A549 (cell line): ENCODE data around the gene MED17.

Source experiments
- GATA3 ChIP-seq: IDR thresholded peaks from 2 replicates; pipeline ENCODE4 v1.6.1; 2012; ENCODE audit warnings: borderline replicate concordance
- POLR2A ChIP-seq: IDR thresholded peaks from 2 replicates; pipeline ENCODE4 v1.6.1; 2012; ENCODE audit warnings: mild to moderate bottlenecking, low read length

DNA sequence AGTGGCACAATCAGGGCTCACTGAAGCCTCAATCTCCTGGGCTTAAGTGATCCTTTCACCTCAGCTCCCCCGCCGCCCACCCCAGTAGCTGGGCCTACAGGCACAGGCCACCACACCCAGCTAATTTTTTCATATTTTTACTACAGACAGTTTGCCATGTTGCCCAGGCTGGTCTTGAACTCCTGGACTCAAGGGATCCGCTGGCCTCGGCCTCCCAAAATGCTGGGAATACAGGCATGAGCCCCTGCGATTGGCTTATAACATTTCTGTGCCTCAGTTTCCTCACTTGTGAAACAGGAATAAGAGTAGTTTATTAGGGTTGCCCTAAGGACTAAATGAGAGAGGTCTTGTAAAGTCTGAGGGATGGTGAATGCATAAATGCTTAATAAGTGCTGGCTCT, 65.1 kb downstream of the MED17 start:
- TF ChIP-seq GATA3 (no peak), POLR2A (no peak)
